HG02973 (cell line): ENCODE measurements around the gene ETFA.
"Not testable (repeated sequence)": the region's sequence is repeated elsewhere in the genome, so short reads cannot be mapped to it uniquely, and the experiment has no call there.

ENCODE experiments used
- ATAC-seq: cut with Tn5 transposase; IDR thresholded peaks from one replicate; pipeline ENCODE4 v1.9.1; 2021; ENCODE audit warnings: moderate library complexity; ENCODE audit not compliant: unreplicated experiment

Gene ETFA

DNA sequence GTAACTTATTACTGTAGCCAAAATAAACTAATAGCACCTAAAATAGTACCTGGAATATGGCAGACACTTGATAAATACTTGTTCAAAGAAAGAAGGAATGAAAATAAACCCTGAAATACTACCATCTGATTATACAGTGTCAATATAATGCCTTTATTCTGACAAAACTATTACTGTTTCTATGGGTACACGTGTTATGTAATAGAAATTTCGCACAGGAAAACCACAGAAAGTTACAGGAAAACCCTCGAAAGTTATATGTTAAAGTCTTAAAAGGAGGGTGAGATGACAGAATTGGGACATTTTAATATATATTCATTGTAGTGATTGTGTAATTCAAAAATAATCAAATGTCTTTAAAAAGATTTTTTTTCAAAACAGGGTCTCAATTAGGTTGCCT is 28.8 kb downstream of the ETFA start:
- no peak for ATAC-seq

DNA sequence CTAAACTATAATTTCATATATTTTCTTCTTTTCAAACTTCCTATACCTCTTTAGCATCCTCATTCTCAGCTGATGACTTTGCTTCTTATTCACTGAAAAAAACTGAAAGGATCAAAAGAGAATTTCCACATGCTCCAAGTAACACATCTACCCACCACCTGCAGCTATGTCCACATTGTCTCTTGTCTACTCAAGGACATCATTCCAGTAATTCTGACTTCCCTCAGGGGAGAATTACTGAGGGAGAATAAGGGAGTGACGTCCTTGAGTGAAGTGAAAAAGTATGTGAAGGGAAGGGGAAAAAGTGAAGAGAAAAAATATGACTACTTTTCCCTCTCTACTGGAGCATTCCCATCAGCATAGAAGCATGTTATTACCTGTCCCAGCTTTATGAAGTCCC is 32.6 kb downstream of the ETFA start:
- ATAC-seq, result no peak

DNA sequence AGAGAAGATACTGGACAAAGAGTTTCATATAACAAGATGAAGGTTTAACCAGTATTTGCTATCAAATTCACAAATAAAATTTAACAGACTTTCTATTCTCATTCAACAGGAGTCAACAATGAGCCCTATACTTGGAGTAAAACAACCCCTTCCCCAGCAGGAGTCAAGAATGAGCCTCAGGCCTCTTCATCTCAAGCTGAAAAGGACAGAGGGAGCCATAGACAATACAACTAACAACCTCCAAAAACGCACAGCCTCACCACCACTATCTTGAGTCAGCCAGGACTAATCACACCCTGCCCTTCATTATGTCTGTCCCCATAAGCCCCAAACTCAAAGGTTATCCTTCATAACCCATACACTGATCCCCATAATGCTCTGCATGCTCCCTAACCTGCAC is 36.4 kb downstream of the ETFA start:
- ATAC-seq, result no peak

DNA sequence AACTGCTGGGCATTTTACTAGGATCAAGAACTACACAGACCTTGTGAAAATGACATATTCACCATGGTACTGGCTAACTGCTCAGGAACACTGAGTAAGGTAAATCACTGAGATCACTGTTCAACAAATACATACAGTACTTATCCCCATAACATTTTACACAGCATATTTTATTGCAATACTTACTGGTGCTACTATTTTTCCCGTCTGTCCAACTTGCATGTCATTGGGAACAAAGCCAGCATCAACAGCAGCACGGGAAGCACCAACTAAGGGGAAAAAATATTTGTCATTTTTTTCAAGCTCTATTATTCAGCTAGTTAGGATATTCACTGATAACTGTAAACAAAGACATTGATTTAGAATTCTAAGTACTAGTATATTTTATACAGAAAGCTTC is 37.0 kb downstream of the ETFA start:
- ATAC-seq, result no peak

DNA sequence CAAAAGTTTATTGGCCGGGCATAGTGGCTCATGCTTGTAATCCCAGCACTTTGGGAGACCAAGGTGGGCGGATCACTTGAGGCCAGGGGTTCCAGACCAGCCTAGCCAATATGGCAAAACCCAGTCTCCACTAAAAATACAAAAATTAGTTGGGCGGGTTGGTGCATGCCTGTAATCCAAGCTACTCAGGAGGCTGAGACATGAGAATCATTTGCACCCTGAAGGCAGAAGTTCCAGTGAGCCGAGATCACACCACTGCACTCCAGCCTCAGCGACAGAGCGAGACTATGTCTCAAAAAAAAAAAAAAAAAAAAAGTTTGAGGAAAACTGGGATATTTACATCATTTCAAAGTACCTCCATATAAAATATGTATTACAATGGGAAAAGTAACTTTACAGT is 40.4 kb downstream of the ETFA start:
- no peak for ATAC-seq

DNA sequence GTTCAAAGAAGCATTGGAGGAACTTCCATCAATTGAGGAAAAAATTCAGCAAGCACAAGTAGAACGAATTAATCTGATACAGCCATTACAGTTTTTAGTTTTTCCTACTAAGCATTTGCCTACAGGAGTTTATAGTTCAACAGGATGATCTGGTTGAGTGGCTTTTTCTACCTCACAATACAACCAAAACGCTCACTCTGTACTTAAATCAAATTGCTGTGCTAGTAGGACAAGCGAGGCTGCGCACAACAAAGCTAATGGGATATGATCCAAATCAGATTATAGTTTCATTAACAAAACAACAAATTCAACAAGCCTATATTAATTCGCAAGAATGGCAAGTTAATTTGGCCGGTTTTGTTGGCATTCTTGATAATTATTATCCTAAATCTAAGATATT is 44.2 kb downstream of the ETFA start:
- ATAC-seq, result no peak

DNA sequence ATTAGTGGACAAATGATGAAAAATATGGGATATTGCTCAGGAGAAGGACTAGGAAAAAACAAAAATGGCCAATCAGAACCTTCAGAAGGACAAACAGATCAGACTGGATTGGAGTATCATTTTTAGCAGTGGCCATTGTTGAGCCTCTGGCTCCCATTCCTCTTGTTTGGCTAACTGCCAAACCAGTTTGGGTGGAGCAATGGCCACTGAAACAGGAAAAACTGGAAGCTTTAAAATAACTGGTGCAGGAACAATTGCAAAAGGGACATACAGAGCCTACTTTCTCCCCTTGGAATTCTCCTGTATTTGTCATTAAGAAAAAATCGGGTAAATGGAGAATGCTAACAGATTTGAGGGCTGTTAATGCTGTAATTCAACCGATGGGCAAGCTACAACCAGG is 45.5 kb downstream of the ETFA start:
- ATAC-seq, result not testable (repeated sequence)

DNA sequence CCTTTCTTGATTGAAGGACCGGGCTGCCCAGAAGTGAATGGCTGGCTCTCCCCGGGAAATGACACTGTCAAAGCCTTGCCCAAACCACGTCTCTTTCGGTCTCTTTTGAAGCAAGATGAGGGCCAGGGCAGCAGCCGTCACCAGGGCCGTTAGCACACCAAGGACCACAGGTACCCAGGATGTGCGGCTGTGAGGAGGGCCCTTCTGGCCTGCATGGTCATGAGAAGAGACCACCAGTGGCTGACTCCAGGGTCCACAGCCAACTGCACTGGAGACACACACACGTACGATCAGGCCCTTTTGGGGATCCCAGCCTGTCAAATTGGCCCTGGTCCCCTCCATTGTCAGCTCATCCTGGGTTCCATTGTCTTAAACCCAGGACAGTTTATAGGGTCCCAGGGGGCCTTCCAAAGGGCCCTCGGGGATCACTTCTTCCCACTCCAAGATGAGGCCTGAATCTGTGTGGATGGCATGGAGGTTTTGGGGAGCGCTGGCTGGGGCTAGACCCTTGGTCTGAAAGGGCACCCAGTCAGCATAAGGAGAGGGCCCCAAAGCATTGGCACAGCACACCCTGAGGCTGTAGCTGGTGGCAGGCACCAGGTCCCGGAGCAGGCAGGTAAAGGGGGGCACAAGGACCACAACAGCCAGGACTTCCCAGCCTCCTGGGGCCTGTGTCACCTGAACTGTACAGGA is 50.9 kb downstream of the ETFA start:
- ATAC-seq, result no peak

DNA sequence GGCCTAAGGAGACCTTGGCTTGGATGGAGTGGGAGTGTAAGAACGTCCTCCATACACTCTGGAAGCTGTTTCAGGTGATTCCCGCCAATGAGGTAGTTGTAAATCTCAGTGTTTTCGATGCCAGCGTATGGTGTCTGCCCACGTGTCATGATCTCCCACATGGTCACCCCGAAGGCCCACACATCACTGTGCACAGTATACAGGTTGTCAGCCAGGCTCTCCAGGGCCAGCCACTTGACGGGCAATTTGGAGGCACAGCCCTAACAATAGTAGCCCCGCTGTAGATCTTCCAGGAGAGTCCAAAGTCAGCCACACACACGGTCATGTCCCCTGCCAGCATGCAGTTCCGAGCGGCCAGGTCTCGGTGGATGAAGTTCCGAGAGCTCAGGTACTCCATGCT is 51.9 kb downstream of the ETFA start:
- ATAC-seq, result no peak

DNA sequence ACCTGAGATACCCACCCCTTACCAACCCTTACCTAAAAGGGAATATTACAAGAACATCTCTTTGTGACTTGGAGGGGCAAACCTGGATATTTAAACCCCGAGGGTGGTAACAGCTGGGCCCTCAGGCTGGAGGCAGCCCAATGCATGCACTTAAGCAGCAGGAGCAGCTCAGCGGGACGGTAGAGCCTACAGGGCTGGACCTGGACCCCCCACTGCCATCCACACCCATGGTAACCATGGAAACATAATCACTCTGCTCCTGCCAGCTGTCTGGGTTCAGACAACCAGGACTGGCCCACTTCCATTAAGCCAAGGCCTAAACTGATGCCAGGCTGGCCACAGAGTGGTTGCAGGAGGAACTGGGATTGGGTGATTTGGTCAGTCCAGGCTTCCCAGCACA is 52.8 kb downstream of the ETFA start:
- no peak for ATAC-seq

DNA sequence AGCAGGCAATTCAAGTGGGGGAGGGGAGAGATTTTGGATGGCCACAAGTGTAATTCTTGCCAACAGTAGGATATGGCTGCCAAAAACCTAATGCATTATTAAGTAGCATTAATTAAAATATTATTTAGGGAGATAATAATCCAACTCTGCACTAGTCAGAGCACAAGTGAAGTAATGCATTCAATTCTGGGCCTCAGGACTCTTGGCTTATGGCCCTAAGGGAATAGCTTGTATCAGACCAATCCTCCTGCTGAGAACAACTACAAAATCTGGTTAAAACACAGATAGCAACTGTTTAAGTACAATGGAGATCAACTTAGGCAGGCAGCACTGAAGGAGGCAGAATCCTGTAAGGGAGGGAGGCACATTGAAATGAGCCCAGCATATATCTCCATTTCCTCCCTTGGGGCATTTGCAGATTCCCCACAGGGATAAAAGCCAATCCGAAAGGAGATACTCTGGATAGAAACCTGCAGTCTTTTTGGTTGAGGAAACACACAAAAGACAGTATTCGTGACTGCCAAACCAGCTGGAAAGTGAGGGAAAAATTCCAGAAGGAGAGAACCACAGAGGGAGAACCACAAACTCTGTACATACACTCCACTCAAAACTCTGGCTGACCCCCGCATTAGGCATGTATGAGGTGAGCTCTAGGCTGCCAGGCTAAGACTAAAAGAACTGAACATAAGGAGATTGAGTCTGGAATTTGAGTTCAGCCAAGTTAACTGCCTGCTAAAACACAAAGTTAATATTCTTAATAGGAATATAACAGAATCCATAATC is 57.4 kb downstream of the ETFA start:
- no peak for ATAC-seq

DNA sequence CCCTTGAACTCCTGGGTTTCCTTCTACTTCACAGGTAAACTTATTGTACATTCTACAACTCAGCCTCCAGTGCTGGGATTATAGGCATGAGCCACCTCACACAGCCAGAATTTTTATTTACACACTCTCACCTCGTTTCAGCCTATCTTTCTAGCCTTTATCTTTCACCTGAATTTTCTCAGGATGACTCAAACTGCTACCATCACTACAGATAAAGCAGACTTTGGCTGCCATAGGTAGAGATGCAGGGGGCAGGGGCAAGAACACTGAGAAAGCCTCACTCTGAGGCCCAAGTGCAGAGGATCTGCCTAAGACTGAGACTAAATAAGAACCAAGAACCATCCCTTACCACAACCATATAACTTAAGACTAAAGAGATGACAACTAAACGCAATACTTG is 59.0 kb downstream of the ETFA start:
- no peak for ATAC-seq

DNA sequence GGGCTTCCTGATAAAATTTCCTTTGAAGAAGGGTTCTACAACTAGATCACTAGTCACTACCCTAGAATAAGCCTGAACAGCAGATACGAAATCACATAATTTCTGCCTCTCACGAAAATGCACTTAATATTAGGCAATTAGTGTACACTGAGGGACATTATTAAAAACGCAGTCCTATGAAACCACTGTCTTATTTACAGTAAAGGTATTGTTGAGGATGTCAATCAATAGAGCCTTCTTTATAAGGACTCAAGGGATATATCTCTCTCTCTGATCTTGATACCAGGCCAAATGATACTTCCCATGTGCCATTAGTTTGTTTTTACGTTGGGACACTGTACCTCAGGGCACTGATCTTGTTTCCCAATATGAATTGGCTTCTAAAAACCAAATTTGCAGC is 59.6 kb downstream of the ETFA start:
- ATAC-seq, result no peak

DNA sequence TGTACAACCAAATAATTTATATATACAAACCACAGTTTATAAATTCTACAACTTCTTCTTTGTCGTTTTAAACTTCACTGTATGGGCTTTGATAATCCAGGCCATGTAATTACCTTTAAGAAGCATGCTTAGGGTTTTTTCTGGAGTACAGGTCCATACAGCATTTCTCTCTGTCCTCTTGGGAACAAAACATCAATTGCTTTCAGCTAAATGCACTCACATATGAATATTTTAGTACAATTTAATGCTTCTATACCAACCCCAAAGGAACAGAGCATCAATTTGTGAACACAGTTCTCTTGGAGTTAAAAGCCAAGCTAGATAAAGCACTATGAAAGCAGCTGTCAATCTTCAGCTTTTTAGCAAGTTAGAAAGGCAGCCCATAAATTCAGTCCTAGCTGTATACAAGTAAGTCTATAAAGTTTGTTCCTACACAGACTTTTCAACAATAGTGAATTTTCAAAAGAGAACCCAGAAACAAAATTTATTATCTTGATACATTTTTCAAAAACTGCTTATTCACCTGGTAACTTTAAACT is 66.1 kb downstream of the ETFA start:
- ATAC-seq, result no peak

DNA sequence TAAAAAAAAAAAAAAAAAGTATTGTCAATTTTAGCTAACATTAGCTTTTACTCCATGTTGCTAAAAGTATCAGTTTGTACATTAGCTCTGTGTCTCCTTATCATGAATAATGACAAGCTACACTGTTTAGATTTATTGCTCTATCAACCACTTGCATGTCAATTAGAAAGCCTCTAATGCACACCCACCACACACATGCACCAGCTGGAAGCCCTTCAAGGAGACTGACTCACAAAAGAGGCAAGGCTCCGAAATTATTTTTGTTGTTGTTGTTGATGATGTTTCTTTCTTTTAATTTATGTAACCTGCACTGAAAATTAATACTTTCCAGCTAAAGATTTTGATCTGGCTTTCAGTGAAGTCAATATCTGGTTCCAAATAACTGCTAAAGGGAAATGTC is 71.5 kb downstream of the ETFA start:
- ATAC-seq, result no peak

DNA sequence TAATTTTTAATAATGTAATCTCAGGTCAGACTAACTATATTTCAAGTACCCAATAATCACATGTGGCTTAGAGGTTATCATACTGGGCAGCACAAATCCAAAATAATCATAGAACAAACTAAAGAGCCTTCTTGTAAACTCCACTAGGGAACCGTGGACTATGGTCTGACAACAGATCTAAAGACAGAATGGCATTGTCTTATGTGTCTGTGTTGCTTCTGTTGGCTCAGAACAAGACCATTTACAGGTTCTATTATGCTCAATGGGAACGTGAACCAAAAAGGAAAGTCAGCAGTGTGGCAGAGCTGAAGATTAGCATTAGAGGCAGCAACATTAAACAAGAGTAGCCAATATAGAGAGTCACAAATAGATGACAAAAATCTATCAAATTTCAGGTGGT is 74.9 kb downstream of the ETFA start:
- ATAC-seq, result no peak

DNA sequence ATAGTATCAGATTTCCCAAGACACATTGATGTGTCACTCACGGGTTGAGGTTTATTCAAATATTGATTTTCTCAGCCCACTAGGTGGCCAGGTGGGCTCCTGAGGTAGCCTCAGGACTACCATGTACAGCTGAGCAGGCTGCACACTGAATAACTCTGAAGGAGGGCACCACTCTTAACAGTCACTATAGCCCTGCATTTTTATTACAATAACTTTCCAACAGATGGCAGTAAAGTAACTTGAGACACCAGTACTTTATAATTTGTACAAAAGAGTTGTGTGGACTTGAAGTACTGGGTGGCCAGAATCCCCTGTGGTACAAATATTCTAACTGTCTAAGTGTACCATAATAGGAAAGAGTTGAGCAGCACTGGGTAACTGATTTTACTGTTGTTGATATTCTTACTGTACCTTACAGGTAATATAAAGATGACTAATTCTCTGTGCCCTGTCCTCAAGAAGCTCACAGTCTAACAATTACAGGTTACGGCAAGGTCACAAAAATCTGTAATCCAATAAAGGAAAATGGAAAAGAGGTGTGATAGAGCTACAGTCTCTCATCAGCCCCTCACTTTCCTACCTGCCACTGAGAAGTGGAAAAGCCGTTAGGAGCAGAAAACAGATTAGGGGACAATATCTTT is 76.0 kb downstream of the ETFA start:
- ATAC-seq, result no peak

DNA sequence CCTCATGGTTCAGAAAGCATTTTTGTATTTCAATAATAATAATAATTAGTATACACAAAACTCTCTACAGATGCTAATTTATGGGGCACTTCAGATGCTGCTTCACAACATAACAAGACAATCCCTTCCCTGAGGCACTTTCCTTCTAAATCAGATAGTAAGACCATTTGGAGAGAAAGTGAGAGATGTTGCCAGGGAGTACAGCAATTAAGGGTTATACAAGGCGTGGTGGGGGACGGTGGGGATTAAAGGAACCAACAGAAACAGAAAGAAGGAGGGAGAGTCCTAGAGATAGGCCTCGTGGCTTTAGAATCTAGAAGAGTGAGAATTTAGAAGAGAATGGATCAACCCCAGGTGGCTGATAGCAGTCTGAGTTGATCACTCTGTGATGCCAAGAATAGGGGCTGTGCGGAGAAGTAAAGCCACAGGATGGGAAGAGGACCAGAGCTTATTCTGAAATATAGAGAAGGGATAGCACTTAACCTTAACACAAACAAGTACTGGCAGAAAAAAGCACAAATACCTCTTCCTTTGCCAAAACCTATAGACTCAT is 76.9 kb downstream of the ETFA start:
- ATAC-seq, result no peak

DNA sequence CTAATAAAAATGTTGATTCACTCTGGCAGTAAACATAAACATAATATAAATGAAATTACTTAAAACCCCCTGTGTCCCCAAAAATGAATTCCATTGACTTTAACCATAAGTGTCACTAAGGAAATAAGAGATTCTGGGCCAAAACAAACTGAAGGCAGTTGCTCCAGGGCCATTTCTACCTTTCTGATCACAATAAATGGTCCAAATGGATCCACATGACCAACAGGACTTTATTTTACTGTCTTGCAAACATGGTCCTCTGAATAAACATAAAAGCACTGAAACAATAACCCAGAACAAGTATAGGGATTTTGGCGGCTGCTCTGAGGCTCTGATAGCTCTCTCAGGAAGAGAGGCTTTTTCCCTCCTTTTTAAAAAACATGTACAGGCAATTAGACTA is 77.3 kb downstream of the ETFA start:
- no peak for ATAC-seq

DNA sequence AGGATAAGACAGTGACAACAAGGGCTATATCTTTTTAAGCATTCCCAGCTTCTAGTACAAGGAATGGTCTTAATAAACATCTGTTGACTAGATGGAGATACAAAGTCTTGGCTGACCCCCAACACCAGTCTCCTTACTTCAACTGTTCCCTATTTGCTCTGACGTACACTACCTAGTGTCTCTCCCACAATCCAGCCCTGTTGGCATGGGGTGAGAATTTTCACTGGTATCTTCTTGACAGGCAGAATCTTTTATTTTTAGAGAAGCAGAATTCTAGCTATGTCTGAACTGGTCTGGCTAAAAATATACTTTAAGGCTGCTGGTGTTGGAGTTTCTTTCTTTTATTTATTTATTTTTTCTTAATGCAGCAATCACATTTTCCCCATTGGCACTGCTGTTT is 82.0 kb downstream of the ETFA start:
- no peak for ATAC-seq

DNA sequence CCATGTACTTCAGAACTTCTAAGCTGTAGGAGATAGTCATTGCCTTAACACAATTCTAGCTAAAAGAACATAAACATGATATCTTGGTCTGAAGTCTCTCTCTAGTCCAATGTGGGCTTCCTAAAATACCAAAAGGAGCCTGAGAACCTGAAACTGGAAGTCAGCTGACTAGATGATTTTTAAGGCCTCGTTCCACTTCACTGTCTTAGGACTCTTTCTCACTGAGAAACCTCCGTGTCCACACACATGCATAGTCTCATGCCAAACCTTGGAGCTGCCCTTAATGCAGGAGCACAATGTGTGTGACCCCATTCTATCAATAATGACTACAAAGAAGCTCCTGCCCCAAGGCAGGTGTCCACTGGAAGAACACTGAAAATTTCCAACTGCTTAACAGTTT is 87.7 kb downstream of the ETFA start:
- no peak for ATAC-seq

DNA sequence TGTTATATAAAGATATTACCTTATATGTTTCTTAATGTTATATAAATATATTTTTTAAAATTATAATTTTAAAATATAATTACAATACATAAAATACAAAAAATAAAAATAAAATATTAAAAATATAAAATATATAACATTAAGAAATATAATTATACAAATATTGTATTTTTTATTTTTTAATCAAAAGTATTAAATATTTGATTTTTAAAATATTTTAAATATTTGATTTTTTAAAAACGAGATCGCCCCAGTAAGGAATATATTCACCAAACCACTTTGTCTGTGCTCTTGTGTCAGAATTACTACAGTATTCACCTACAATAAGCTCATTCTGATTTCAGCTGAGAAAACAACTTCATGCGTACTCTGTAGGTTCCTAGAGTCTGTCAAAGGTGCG is 89.1 kb downstream of the ETFA start:
- ATAC-seq, result no peak
